ENCODE measurements around the gene GDPD5. TPM values are rescaled to one million over a fixed set of nuclear protein-coding genes. Genes with fewer than 3 reads are reported as not detected.

The GDPD5 gene
- total RNA-seq, 1 experiment from 2014 or later: 7.8 TPM

DNA sequence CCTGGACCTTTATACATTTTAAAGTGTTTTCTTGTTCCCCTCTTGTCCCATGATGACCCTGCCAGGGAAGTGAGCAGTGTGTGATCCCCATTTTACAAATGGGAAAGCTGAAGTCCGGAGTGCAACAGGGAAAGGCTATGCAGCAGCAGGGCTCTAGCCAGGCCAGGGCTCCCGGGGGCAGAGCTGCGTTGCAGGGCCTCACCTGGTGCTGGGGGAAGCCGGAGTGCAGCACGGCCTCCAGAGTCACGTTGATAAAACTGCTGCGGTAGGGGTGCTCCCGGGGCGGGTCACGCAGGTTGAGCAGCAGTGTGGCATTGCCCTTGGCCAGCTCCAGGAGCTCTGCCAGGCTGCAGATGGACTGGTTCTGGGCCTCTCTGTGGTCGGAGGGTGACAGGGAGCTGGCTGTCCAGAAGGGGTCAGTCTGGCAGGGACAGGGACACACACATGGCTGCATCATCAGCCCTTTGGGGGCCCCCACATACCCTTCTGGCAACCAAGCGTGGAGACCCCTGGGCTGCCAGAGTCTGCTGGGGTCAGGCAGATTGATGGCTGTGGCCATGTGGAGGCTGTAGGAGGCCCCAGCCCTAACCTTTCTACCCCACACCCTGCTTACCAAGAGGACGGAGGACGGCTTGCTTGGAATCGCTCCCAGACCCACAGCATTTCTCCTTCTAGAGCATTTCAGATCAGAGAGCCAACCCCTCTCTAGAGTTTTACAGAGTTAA lies 83.4 kb downstream of the GDPD5 start:
- Histone ChIP-seq H2BK12ac (ENCODE audit: insufficient read length, low read depth, low read length) (no peak overlapping the region), H3K4ac (ENCODE audit: low read depth, low read length) (no peak overlapping the region), H3K27me3 (ENCODE audit: insufficient read depth, low read length) (no peaks in the 10 kb centered on the region), H3K14ac (ENCODE audit: insufficient read depth, low read length) (no peak overlapping the region), H3K4me1 (ENCODE audit: insufficient read depth, low read length) (no peaks in the 10 kb centered on the region; the same call in 1 of the 2 replicates), H2BK5ac (ENCODE audit: insufficient read length, low read length) (no peak overlapping the region), H3K18ac (ENCODE audit: insufficient read length, low read depth, low read length) (no peak overlapping the region), H4K20me1 (ENCODE audit: control insufficient read depth, insufficient read depth, insufficient read length) (no peaks in the 10 kb centered on the region), H3K4me2 (ENCODE audit: insufficient read depth, insufficient read length, low read length) (no peak overlapping the region), H3T11ph (ENCODE audit: low read length) (no peak overlapping the region), H2BK20ac (ENCODE audit: low read depth, low read length, poor library complexity, severe bottlenecking) (no peak overlapping the region), H2AFZ (ENCODE audit: low read length) (no peak overlapping the region), H2BK15ac (ENCODE audit: low read depth, low read length) (no peak overlapping the region), H4K91ac (ENCODE audit: insufficient read length, low read depth, low read length) (no peak overlapping the region), H3K56ac (ENCODE audit: insufficient read length, low read depth, low read length) (no peak overlapping the region), H3K23ac (ENCODE audit: insufficient read length, low read depth, low read length) (no peak overlapping the region), H3K79me2 (ENCODE audit: insufficient read depth, low read length) (no peaks in the 10 kb centered on the region), H2BK120ac (ENCODE audit: low read depth, low read length, poor library complexity, severe bottlenecking) (no peak overlapping the region), H4K8ac (replicated peaks; ENCODE audit: insufficient read length, low read depth, low read length) (no peak overlapping the region), H3K27ac (ENCODE audit: insufficient read length, low read depth, low read length) (no peak overlapping the region), H3K23me2 (ENCODE audit: insufficient read length, low read depth, low read length, poor library complexity, severe bottlenecking) (no peaks in the 10 kb centered on the region), H3K9me3 (ENCODE audit: control insufficient read depth, low read depth, low read length) (no peaks in the 10 kb centered on the region), H3K9ac (ENCODE audit: extremely low read depth, insufficient read length, low read length) (no peak overlapping the region), H4K5ac (ENCODE audit: insufficient read length, low read depth, low read length) (no peak overlapping the region), H2AK5ac (ENCODE audit: insufficient read length, low read length) (no peak overlapping the region), H3K79me1 (ENCODE audit: insufficient read depth, low read depth, low read length, poor library complexity, severe bottlenecking) (no peaks in the 10 kb centered on the region)
- no peak overlapping the region; a peak in 1 of 7 replicates for H3K27ac Mint-ChIP-seq
- TF ChIP-seq, protein P1, sequence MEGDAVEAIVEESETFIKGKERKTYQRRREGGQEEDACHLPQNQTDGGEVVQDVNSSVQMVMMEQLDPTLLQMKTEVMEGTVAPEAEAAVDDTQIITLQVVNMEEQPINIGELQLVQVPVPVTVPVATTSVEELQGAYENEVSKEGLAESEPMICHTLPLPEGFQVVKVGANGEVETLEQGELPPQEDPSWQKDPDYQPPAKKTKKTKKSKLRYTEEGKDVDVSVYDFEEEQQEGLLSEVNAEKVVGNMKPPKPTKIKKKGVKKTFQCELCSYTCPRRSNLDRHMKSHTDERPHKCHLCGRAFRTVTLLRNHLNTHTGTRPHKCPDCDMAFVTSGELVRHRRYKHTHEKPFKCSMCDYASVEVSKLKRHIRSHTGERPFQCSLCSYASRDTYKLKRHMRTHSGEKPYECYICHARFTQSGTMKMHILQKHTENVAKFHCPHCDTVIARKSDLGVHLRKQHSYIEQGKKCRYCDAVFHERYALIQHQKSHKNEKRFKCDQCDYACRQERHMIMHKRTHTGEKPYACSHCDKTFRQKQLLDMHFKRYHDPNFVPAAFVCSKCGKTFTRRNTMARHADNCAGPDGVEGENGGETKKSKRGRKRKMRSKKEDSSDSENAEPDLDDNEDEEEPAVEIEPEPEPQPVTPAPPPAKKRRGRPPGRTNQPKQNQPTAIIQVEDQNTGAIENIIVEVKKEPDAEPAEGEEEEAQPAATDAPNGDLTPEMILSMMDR (conservative IDR thresholded peaks at IDR 0.05): no peak
- DNase-seq: no peak
- no peaks in the 10 kb centered on the region for H3K36me3 Mint-ChIP-seq (ENCODE audit: insufficient read depth in 1 of 3, low read depth in 3 of 3)
- no CpG with 5 or more reads among the region's 15 CpGs for WGBS (ENCODE audit: extremely low coverage, insufficient read length, low lambda C conversion rate)
- no peak overlapping the region for H3K4me3 Mint-ChIP-seq
- H3K27me3 Mint-ChIP-seq (ENCODE audit: low read depth): peaks cover 11% of the 10 kb centered on the region
- H3K9me3 Mint-ChIP-seq: no peaks in the 10 kb centered on the region
- H3K4me1 Mint-ChIP-seq: peaks cover 8 to 21% of the 10 kb centered on the region in 2 experiments
